HEK293 (cell line): ENCODE measurements around the gene SLC46A2.

Experiments
- CTCF ChIA-PET: fragments of 350-600 bp; formaldehyde crosslinking; extraction: SDS; loops from one replicate; lab custom pipeline; 2021; ENCODE audit warnings: antibody characterized with exemption; lab: Yijun Ruan, JAX
- POLR2A ChIA-PET: fragments of 300-600 bp; formaldehyde crosslinking; extraction: SDS; loops from one replicate; lab custom pipeline; 2020; ENCODE audit warnings: antibody characterized with exemption, inconsistent platforms; lab: Yijun Ruan, JAX
- H3K27ac ChIP-seq: fragments of 200-500 bp; sonication (Bioruptor generic); 2 replicates; pipeline ENCODE4 v1.5.1; 2014; ENCODE audit warnings: low read depth, low read length, control low read depth, inconsistent platforms; ENCODE audit errors: extremely low read depth
- H3K36me3 ChIP-seq, 2 experiments: fragments of 200-500 bp in 1 of 2; sonication (Bioruptor generic) in 1 of 2; 1 replicate in 1 of 2; 2 replicates in 1 of 2; pipeline ENCODE4 v1.5.1; 2014 to 2017; ENCODE audit warnings: inconsistent platforms in 2 of 2, low read length in 2 of 2; ENCODE audit not compliant: control insufficient read depth in 2 of 2, insufficient read depth in 1 of 2
- H3K4me1 ChIP-seq: fragments of 200-500 bp; sonication (Bioruptor generic); 2 replicates; pipeline ENCODE4 v1.5.1; 2014; ENCODE audit warnings: mild to moderate bottlenecking, low read length, inconsistent platforms; ENCODE audit not compliant: control insufficient read depth, insufficient read depth
- H3K4me3 ChIP-seq: 2 replicates; pipeline ENCODE4 v1.5.1; 2011; ENCODE audit warnings: low read depth, mild to moderate bottlenecking, control low read depth, low read length, moderate library complexity
- H3K9me3 ChIP-seq: fragments of 200-500 bp; sonication (Bioruptor generic); 2 replicates; pipeline ENCODE4 v1.5.1; 2014; ENCODE audit warnings: low read depth, low read length, inconsistent platforms; ENCODE audit not compliant: control insufficient read depth, insufficient read depth
- GLI2 ChIP-seq: fragments of 450-650 bp; formaldehyde crosslinking; IDR thresholded peaks from 2 replicates; pipeline ENCODE4; 2017; ENCODE audit warnings: missing biosample characterization, missing genetic modification characterization, low read depth, borderline replicate concordance
- MZF1 ChIP-seq: fragments of 450-650 bp; formaldehyde crosslinking; IDR thresholded peaks from 2 replicates; pipeline ENCODE4 v1.5.1; 2017; ENCODE audit warnings: missing biosample characterization, missing genetic modification characterization, borderline replicate concordance
- ZBTB6 ChIP-seq: fragments of 450-650 bp; formaldehyde crosslinking; IDR thresholded peaks from 2 replicates; pipeline ENCODE4 v1.5.1; 2017; ENCODE audit warnings: missing biosample characterization, missing genetic modification characterization
- ZBTB8A ChIP-seq: fragments of 450-650 bp; formaldehyde crosslinking; IDR thresholded peaks from 2 replicates; pipeline ENCODE4 v1.5.1; 2016; ENCODE audit warnings: missing biosample characterization, missing genetic modification characterization
- ZEB2 ChIP-seq: fragments of 450-650 bp; formaldehyde crosslinking; IDR thresholded peaks from 2 replicates; pipeline ENCODE4 v1.5.1; 2016; ENCODE audit warnings: missing biosample characterization, missing genetic modification characterization
- ZNF112 ChIP-seq: fragments of 450-650 bp; formaldehyde crosslinking; IDR thresholded peaks from 2 replicates; pipeline ENCODE4 v1.5.0; 2017; ENCODE audit warnings: missing biosample characterization, missing genetic modification characterization
- ZNF148 ChIP-seq: fragments of 450-650 bp; formaldehyde crosslinking; IDR thresholded peaks from 2 replicates; pipeline ENCODE4 v1.5.0; 2017; ENCODE audit warnings: missing biosample characterization, missing genetic modification characterization, borderline replicate concordance
- ZNF366 ChIP-seq: fragments of 450-650 bp; formaldehyde crosslinking; conservative IDR thresholded peaks from 2 replicates; pipeline ENCODE4 v1.5.1; 2016; ENCODE audit warnings: missing biosample characterization, missing genetic modification characterization
- ZNF514 ChIP-seq: fragments of 450-650 bp; formaldehyde crosslinking; IDR thresholded peaks from 2 replicates; pipeline ENCODE4 v1.5.1; 2016; ENCODE audit warnings: missing biosample characterization, missing genetic modification characterization
- ZNF701 ChIP-seq: fragments of 450-650 bp; formaldehyde crosslinking; IDR thresholded peaks from 2 replicates; pipeline ENCODE4 v1.5.1; 2016; ENCODE audit warnings: missing biosample characterization, missing genetic modification characterization
- ZNF704 ChIP-seq: fragments of 450-650 bp; formaldehyde crosslinking; IDR thresholded peaks from 2 replicates; pipeline ENCODE4 v1.5.1; 2016; ENCODE audit warnings: missing biosample characterization, missing genetic modification characterization
- ZNF747 ChIP-seq: fragments of 450-650 bp; formaldehyde crosslinking; IDR thresholded peaks from 2 replicates; pipeline ENCODE4 v1.5.1; 2016; ENCODE audit warnings: missing biosample characterization, missing genetic modification characterization
- ZNF768 ChIP-seq: fragments of 450-650 bp; formaldehyde crosslinking; IDR thresholded peaks from 2 replicates; pipeline ENCODE4 v1.5.1; 2018; ENCODE audit warnings: missing biosample characterization, mild to moderate bottlenecking, missing genetic modification characterization
- ZSCAN18 ChIP-seq: fragments of 450-650 bp; formaldehyde crosslinking; IDR thresholded peaks from 2 replicates; pipeline ENCODE4 v1.5.1; 2016; ENCODE audit warnings: missing biosample characterization, missing genetic modification characterization
- TF ChIP-seq, protein P1 (sequence below): fragments of 450-650 bp; formaldehyde crosslinking; IDR thresholded peaks from 2 replicates; pipeline ENCODE4 v1.5.1; 2016; ENCODE audit warnings: missing biosample characterization, missing genetic modification characterization

SLC46A2 gene

GRCh38 chr9:112839331-112839730, 51.3 kb downstream of the SLC46A2 start:
- no peak overlapping the region for H3K4me3 ChIP-seq
- TF ChIP-seq GLI2 (no peak), ZBTB8A (no peak), ZNF148 (tag by site-specific recombination) (no peak), ZNF366 (no peak), ZBTB6 (tag by site-specific recombination) (no peak), ZNF701 (tag by site-specific recombination) (no peak), ZNF514 (no peak), ZNF768 (tag by site-specific recombination) (no peak), ZNF112 (tag by site-specific recombination) (no peak), ZSCAN18 (tag by site-specific recombination) (no peak), MZF1 (tag by site-specific recombination) (no peak)
- TF ChIP-seq, protein P1, sequence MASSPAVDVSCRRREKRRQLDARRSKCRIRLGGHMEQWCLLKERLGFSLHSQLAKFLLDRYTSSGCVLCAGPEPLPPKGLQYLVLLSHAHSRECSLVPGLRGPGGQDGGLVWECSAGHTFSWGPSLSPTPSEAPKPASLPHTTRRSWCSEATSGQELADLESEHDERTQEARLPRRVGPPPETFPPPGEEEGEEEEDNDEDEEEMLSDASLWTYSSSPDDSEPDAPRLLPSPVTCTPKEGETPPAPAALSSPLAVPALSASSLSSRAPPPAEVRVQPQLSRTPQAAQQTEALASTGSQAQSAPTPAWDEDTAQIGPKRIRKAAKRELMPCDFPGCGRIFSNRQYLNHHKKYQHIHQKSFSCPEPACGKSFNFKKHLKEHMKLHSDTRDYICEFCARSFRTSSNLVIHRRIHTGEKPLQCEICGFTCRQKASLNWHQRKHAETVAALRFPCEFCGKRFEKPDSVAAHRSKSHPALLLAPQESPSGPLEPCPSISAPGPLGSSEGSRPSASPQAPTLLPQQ (tag by site-specific recombination): no peak
- CTCF ChIA-PET: interaction anchor here (0.6 to 1.5 kb wide), 2 partner anchors 10 to 692 kb away, joined by 3 to 4 read pairs; no protein-coding TSS in a partner anchor
- H3K27ac ChIP-seq: no peak overlapping the region
- POLR2A ChIA-PET: no interaction called here
- H3K36me3 ChIP-seq: peaks cover 6 to 59% of the 10 kb centered on the region in 2 experiments; a peak in 2 of 3 replicates
- no peaks in the 10 kb centered on the region for H3K4me1 ChIP-seq
- no peaks in the 10 kb centered on the region for H3K9me3 ChIP-seq

- H3K9me3 ChIP-seq: no peaks in the 10 kb centered on the region
- ChIA-PET CTCF (interaction anchor here (0.6 to 1.5 kb wide), 4 partner anchors 9 to 676 kb away, joined by 3 to 4 read pairs (median 4); no protein-coding TSS in a partner anchor), POLR2A (no interaction called here)
- H3K4me1 ChIP-seq: no peaks in the 10 kb centered on the region
- H3K4me3 ChIP-seq: no peak overlapping the region
- TF ChIP-seq ZEB2 (tag by site-specific recombination): no peak
- no peak for TF ChIP-seq ZNF704 (tag by site-specific recombination)
- no peak for TF ChIP-seq ZNF701 (tag by site-specific recombination)
- TF ChIP-seq ZNF747 (tag by site-specific recombination): no peak
- no peak overlapping the region for H3K27ac ChIP-seq
- H3K36me3 ChIP-seq: peaks cover 6 to 68% of the 10 kb centered on the region in 2 experiments; a peak in 2 of 3 replicates
Observed at GRCh38 chr9:112838342-112838741, 52.3 kb downstream of the SLC46A2 start.
